ENCODE data around the gene HLA-DPA1.
"Not testable (repeated sequence)": the region's sequence is repeated elsewhere in the genome, so short reads cannot be mapped to it uniquely, and the experiment has no call there.

The HLA-DPA1 gene

GRCh38 chr6:33070909-33071308 lies 2.5 kb downstream of the HLA-DPA1 start:
- DNase-seq = no peak
- H3K4me3 ChIP-seq (ENCODE audit: low read depth, low read length) = no peak overlapping the region
- H3K36me3 ChIP-seq (replicated peaks) = no peaks in the 10 kb centered on the region
- in situ Hi-C loops (cut with HindIII; ENCODE audit: low pct_ligation_motif_present, low sequenced_read_pairs) = no loop called here
- H3K27me3 ChIP-seq (replicated peaks) = no peaks in the 10 kb centered on the region
- no peak overlapping the region for H3K27ac ChIP-seq
- TF ChIP-seq CTCF (IDR thresholded peaks at IDR 0.05; ENCODE audit: low read depth, low read length, missing control alignments) = no peak

DNA sequence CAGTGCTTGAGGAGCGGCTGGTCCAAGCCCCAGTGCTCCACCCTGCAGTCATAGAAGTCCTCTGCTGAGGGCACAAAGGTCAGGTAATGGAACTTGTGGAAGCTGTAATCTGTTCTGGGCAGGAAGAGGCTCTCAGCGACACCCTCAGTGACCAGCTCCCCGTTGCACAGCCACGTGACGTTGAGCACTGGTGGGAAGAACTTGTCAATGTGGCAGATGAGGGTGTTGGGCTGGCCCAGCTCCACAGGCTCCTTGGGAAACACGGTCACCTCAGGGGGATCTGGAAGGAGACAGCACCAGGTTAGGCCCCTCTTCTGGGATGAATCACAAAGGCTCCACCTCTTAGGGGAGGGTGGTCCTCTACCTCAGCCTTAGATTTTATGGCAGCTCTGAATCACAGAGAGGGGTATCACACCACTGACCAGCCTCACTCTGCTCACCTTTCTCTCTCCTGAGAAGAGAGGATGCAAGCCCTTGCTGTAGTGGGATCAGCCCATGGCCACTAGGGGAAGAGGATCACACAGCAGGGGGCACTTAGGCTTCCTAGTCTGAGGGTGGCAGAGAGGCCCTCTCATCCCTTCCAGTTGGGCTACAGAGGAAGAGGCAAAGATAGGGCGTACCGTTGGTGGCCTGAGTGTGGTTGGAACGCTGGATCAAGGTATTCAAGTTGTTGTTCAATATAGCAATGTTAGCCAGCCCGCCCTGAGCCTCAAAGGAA lies 4.3 kb downstream of the HLA-DPA1 start:
- H3K36me3 ChIP-seq (replicated peaks) = no peaks in the 10 kb centered on the region
- no peak overlapping the region for H3K4me3 ChIP-seq (ENCODE audit: low read depth, low read length)
- in situ Hi-C loops (cut with HindIII; ENCODE audit: low pct_ligation_motif_present, low sequenced_read_pairs) = no loop called here
- H3K27ac ChIP-seq = no peak overlapping the region
- no peak for DNase-seq
- H3K27me3 ChIP-seq (replicated peaks) = no peaks in the 10 kb centered on the region
- TF ChIP-seq CTCF (IDR thresholded peaks at IDR 0.05; ENCODE audit: low read depth, low read length, missing control alignments) = no peak

DNA sequence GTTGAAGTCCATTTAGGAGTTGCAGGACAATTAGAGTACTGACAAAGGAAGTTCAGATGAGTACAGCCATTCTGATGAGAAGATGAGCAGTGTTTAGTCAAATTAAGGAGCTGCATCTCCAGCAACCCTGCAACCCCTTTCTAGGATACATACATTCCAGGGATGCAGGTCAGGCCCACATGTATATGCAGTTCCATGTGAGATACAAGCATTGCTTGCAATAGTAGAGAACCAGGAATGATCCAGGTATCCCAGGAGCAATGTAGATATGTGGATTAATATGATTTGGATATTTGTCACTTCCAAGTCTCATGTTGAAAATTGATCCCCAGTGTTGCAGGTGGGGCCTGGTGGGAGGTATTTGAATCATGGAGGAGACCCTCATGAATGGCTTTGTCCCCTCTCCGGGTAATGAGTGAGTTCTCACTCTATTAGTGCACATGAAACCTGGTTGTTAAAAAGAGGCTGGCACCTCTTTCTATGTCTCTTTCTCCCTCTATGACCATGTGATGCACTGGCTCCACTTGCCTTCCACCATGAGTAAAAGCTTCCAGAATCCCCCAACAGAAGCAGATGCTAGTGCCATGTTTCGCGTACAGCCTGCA lies 6.4 kb downstream of the HLA-DPA1 start:
- in situ Hi-C loops (cut with HindIII; ENCODE audit: low pct_ligation_motif_present, low sequenced_read_pairs) = no loop called here
- TF ChIP-seq CTCF (IDR thresholded peaks at IDR 0.05; ENCODE audit: low read depth, low read length, missing control alignments) = no peak
- Histone ChIP-seq H3K27me3 (replicated peaks) (no peaks in the 10 kb centered on the region), H3K36me3 (replicated peaks) (no peaks in the 10 kb centered on the region), H3K27ac (no peak overlapping the region), H3K4me3 (ENCODE audit: low read depth, low read length) (no peak overlapping the region)
- DNase-seq = no peak

GRCh38 chr6:33065312-33065711 lies 8.1 kb downstream of the HLA-DPA1 start:
- no peaks in the 10 kb centered on the region for H3K36me3 ChIP-seq (replicated peaks)

GRCh38 chr6:33064723-33065122 lies 8.7 kb downstream of the HLA-DPA1 start:
- H3K27ac ChIP-seq = no peak overlapping the region
- DNase-seq = no peak
- in situ Hi-C loops (cut with HindIII; ENCODE audit: low pct_ligation_motif_present, low sequenced_read_pairs) = no loop called here
- TF ChIP-seq CTCF (IDR thresholded peaks at IDR 0.05; ENCODE audit: low read depth, low read length, missing control alignments) = no peak
- H3K4me3 ChIP-seq (ENCODE audit: low read depth, low read length) = no peak overlapping the region
- H3K27me3 ChIP-seq (replicated peaks) = no peaks in the 10 kb centered on the region
- no peaks in the 10 kb centered on the region for H3K36me3 ChIP-seq (replicated peaks)

More at GRCh38 chr6:33065312-33065711, 8.1 kb downstream of the HLA-DPA1 start:
- DNase-seq = no peak
- TF ChIP-seq CTCF (IDR thresholded peaks at IDR 0.05; ENCODE audit: low read depth, low read length, missing control alignments) = no peak
- in situ Hi-C loops (cut with HindIII; ENCODE audit: low pct_ligation_motif_present, low sequenced_read_pairs) = no loop called here
- Histone ChIP-seq H3K4me3 (ENCODE audit: low read depth, low read length) (no peak overlapping the region), H3K27me3 (replicated peaks) (no peaks in the 10 kb centered on the region), H3K27ac (no peak overlapping the region)

- H3K36me3 ChIP-seq (replicated peaks); H3K27me3 ChIP-seq (replicated peaks); H3K27ac ChIP-seq; H3K4me3 ChIP-seq (ENCODE audit: low read depth, low read length); in situ Hi-C loops (cut with HindIII; ENCODE audit: low pct_ligation_motif_present, low sequenced_read_pairs); DNase-seq: not testable (repeated sequence)
Observed at GRCh38 chr6:33063435-33063834, 10.0 kb downstream of the HLA-DPA1 start.

Measured in brain microvascular endothelial cell (primary cell).